ENCODE measurements around the gene EOLA1.
"Not testable (repeated sequence)": the region's sequence is repeated elsewhere in the genome, so short reads cannot be mapped to it uniquely, and the experiment has no call there.

The EOLA1 gene

GRCh38 chrX:149525389-149525788 lies 15.4 kb upstream of the EOLA1 start:
- no CpG with 5 or more reads among the region's 10 CpGs for WGBS, 2 donors (ENCODE audit: extremely low coverage in 2 of 2, insufficient read length in 2 of 2, insufficient replicate concordance in 1 of 2)
- not testable (repeated sequence) for H3K9me3 ChIP-seq (replicated peaks in 1 of 2; ENCODE audit: control insufficient read depth in 2 of 2, insufficient read depth in 1 of 2, low read depth in 1 of 2, low read length in 2 of 2); H3K9ac ChIP-seq (ENCODE audit: low read depth, low read length, poor library complexity); H3K27ac ChIP-seq (replicated peaks; ENCODE audit: low read length); H3K4me3 ChIP-seq (ENCODE audit: low read length in 2 of 2); H3K18ac ChIP-seq (ENCODE audit: low read length); H2BK5ac ChIP-seq (ENCODE audit: low read length); H2BK15ac ChIP-seq (ENCODE audit: low read length); H3K4me2 ChIP-seq (ENCODE audit: insufficient read depth, low read length, poor library complexity, severe bottlenecking); DNase-seq (ENCODE audit: low spot score); H2AK5ac ChIP-seq (ENCODE audit: low read depth, low read length); H3K36me3 ChIP-seq (replicated peaks in 1 of 2; ENCODE audit: control insufficient read depth in 2 of 2, insufficient read depth in 2 of 2, low read length in 2 of 2); H3K23ac ChIP-seq (ENCODE audit: low read depth, low read length, poor library complexity); H3K4me1 ChIP-seq (ENCODE audit: control insufficient read depth in 2 of 2, insufficient read depth in 1 of 2, low read depth in 1 of 2, low read length in 2 of 2); H4K91ac ChIP-seq (ENCODE audit: low read depth, low read length, poor library complexity); H2BK12ac ChIP-seq (ENCODE audit: low read length); H3K14ac ChIP-seq (ENCODE audit: low read length); H3K4ac ChIP-seq (ENCODE audit: low read length); H3K27me3 ChIP-seq (ENCODE audit: control insufficient read depth in 3 of 3, insufficient read depth in 3 of 3, low read depth in 1 of 3, low read length in 3 of 3); H3K79me1 ChIP-seq (ENCODE audit: low read depth, low read length); H2BK120ac ChIP-seq (ENCODE audit: low read depth, low read length); H4K8ac ChIP-seq (ENCODE audit: low read depth, low read length)
- H2AFZ ChIP-seq (ENCODE audit: low read length), result peak overlapping the region; percentile 29

- H3K27ac ChIP-seq (replicated peaks; ENCODE audit: low read length); H3K27me3 ChIP-seq (ENCODE audit: control insufficient read depth in 3 of 3, insufficient read depth in 3 of 3, low read depth in 1 of 3, low read length in 3 of 3); H2BK120ac ChIP-seq (ENCODE audit: low read depth, low read length); H2BK15ac ChIP-seq (ENCODE audit: low read length); H3K9ac ChIP-seq (ENCODE audit: low read depth, low read length, poor library complexity); H3K4me3 ChIP-seq (ENCODE audit: low read length in 2 of 2); H3K14ac ChIP-seq (ENCODE audit: low read length); H4K91ac ChIP-seq (ENCODE audit: low read depth, low read length, poor library complexity); H3K4ac ChIP-seq (ENCODE audit: low read length); DNase-seq (ENCODE audit: low spot score); H2AK5ac ChIP-seq (ENCODE audit: low read depth, low read length); H2BK12ac ChIP-seq (ENCODE audit: low read length); H3K9me3 ChIP-seq (replicated peaks in 1 of 2; ENCODE audit: control insufficient read depth in 2 of 2, insufficient read depth in 1 of 2, low read depth in 1 of 2, low read length in 2 of 2); H3K4me1 ChIP-seq (ENCODE audit: control insufficient read depth in 2 of 2, insufficient read depth in 1 of 2, low read depth in 1 of 2, low read length in 2 of 2); H3K23ac ChIP-seq (ENCODE audit: low read depth, low read length, poor library complexity); H2AFZ ChIP-seq (ENCODE audit: low read length); H3K18ac ChIP-seq (ENCODE audit: low read length); H4K8ac ChIP-seq (ENCODE audit: low read depth, low read length); H2BK5ac ChIP-seq (ENCODE audit: low read length); H3K4me2 ChIP-seq (ENCODE audit: insufficient read depth, low read length, poor library complexity, severe bottlenecking); H3K36me3 ChIP-seq (replicated peaks in 1 of 2; ENCODE audit: control insufficient read depth in 2 of 2, insufficient read depth in 2 of 2, low read length in 2 of 2); H3K79me1 ChIP-seq (ENCODE audit: low read depth, low read length): not testable (repeated sequence)
- no CpG with 5 or more reads among the region's 5 CpGs for WGBS, 2 donors (ENCODE audit: extremely low coverage in 2 of 2, insufficient read length in 2 of 2, insufficient replicate concordance in 1 of 2)
Measured at GRCh38 chrX:149525903-149526302, 14.9 kb upstream of the EOLA1 start.

- H2BK15ac ChIP-seq (ENCODE audit: low read length); H3K36me3 ChIP-seq (replicated peaks in 1 of 2; ENCODE audit: control insufficient read depth in 2 of 2, insufficient read depth in 2 of 2, low read length in 2 of 2); H3K27ac ChIP-seq (replicated peaks; ENCODE audit: low read length); H3K9me3 ChIP-seq (replicated peaks in 1 of 2; ENCODE audit: control insufficient read depth in 2 of 2, insufficient read depth in 1 of 2, low read depth in 1 of 2, low read length in 2 of 2); H2BK120ac ChIP-seq (ENCODE audit: low read depth, low read length); H4K8ac ChIP-seq (ENCODE audit: low read depth, low read length); H2BK12ac ChIP-seq (ENCODE audit: low read length); H3K4me1 ChIP-seq (ENCODE audit: control insufficient read depth in 2 of 2, insufficient read depth in 1 of 2, low read depth in 1 of 2, low read length in 2 of 2); H3K9ac ChIP-seq (ENCODE audit: low read depth, low read length, poor library complexity); H3K18ac ChIP-seq (ENCODE audit: low read length); H2AFZ ChIP-seq (ENCODE audit: low read length); H2BK5ac ChIP-seq (ENCODE audit: low read length); H3K27me3 ChIP-seq (ENCODE audit: control insufficient read depth in 3 of 3, insufficient read depth in 3 of 3, low read depth in 1 of 3, low read length in 3 of 3); H4K91ac ChIP-seq (ENCODE audit: low read depth, low read length, poor library complexity); H3K14ac ChIP-seq (ENCODE audit: low read length); DNase-seq (ENCODE audit: low spot score); H3K79me1 ChIP-seq (ENCODE audit: low read depth, low read length); H3K23ac ChIP-seq (ENCODE audit: low read depth, low read length, poor library complexity); H3K4ac ChIP-seq (ENCODE audit: low read length); H3K4me3 ChIP-seq (ENCODE audit: low read length in 2 of 2); H2AK5ac ChIP-seq (ENCODE audit: low read depth, low read length); H3K4me2 ChIP-seq (ENCODE audit: insufficient read depth, low read length, poor library complexity, severe bottlenecking): not testable (repeated sequence)
- no CpG with 5 or more reads among the region's 13 CpGs for WGBS, 2 donors (ENCODE audit: extremely low coverage in 2 of 2, insufficient read length in 2 of 2, insufficient replicate concordance in 1 of 2)
Measured at GRCh38 chrX:149526318-149527033, 14.3 kb upstream of the EOLA1 start.

- Histone ChIP-seq H3K27ac (replicated peaks; ENCODE audit: low read length) (no peak overlapping the region), H3K9ac (ENCODE audit: low read depth, low read length, poor library complexity) (no peak overlapping the region), H3K27me3 (ENCODE audit: control insufficient read depth in 3 of 3, insufficient read depth in 3 of 3, low read depth in 1 of 3, low read length in 3 of 3) (no peaks in the 10 kb centered on the region), H3K4ac (ENCODE audit: low read length) (no peak overlapping the region), H3K14ac (ENCODE audit: low read length) (no peak overlapping the region), H3K36me3 (replicated peaks in 1 of 2; ENCODE audit: control insufficient read depth in 2 of 2, insufficient read depth in 2 of 2, low read length in 2 of 2) (peaks cover 0 to 9% of the 10 kb centered on the region in 2 donors), H3K9me3 (replicated peaks in 1 of 2; ENCODE audit: control insufficient read depth in 2 of 2, insufficient read depth in 1 of 2, low read depth in 1 of 2, low read length in 2 of 2) (no peaks in the 10 kb centered on the region), H2BK12ac (ENCODE audit: low read length) (no peak overlapping the region), H2AFZ (ENCODE audit: low read length) (no peak overlapping the region), H2BK120ac (ENCODE audit: low read depth, low read length) (no peak overlapping the region), H2AK5ac (ENCODE audit: low read depth, low read length) (no peak overlapping the region), H3K79me1 (ENCODE audit: low read depth, low read length) (no peaks in the 10 kb centered on the region), H3K4me2 (ENCODE audit: insufficient read depth, low read length, poor library complexity, severe bottlenecking) (no peak overlapping the region), H3K23ac (ENCODE audit: low read depth, low read length, poor library complexity) (no peak overlapping the region), H3K18ac (ENCODE audit: low read length) (no peak overlapping the region), H4K91ac (ENCODE audit: low read depth, low read length, poor library complexity) (no peak overlapping the region), H3K4me1 (ENCODE audit: control insufficient read depth in 2 of 2, insufficient read depth in 1 of 2, low read depth in 1 of 2, low read length in 2 of 2) (no peaks in the 10 kb centered on the region), H4K8ac (ENCODE audit: low read depth, low read length) (no peak overlapping the region), H2BK15ac (ENCODE audit: low read length) (no peak overlapping the region), H2BK5ac (ENCODE audit: low read length) (no peak overlapping the region), H3K4me3 (ENCODE audit: low read length in 2 of 2) (no peak overlapping the region)
- no peak for DNase-seq (ENCODE audit: low spot score)
- WGBS, 2 donors (ENCODE audit: extremely low coverage in 2 of 2, insufficient read length in 2 of 2, insufficient replicate concordance in 1 of 2), result no CpG with 5 or more reads among the region's 1 CpG
Measured at GRCh38 chrX:149527705-149528104, 13.1 kb upstream of the EOLA1 start.
